HG03175 (cell line): ENCODE measurements around the gene COPE.

ENCODE experiments used
- ATAC-seq: cut with Tn5 transposase; IDR thresholded peaks from one replicate; pipeline ENCODE4 v1.9.1; 2021; ENCODE audit warnings: mild to moderate bottlenecking, moderate library complexity; ENCODE audit not compliant: unreplicated experiment

COPE gene

DNA sequence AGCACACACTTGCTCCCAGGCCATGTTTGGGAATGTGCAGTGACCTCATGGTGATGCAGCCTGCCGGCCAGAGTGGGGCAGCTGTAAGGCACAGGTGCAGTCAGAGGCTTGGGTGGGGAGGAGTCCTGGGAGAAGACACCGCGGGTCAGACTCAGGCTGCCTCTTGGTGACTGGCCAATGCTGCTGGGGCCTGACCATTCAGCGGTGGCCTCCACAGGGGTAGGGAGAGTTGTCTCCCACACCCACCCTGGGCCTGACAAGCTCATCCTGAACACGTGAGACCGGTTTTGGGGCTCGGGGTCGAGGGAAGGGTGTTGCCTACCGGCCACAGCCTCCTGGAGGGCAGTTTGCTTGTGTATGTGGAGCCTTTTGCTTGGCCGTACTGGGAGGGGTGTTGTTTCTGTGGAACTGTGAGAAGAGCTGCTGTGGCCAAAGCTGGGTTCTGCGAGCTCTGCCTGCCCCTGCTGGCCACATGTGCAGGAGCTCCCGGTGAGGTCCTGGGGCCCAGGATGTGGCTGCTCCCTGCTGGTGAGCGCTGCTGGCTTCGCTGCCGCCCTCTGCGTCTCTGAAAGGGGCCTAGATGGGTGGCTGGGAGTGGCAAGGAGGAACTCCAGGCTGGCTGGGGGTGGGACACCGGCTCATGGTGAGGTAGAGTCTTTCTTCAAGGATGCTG is 65.3 kb downstream of the COPE start:
- ATAC-seq: no peak

DNA sequence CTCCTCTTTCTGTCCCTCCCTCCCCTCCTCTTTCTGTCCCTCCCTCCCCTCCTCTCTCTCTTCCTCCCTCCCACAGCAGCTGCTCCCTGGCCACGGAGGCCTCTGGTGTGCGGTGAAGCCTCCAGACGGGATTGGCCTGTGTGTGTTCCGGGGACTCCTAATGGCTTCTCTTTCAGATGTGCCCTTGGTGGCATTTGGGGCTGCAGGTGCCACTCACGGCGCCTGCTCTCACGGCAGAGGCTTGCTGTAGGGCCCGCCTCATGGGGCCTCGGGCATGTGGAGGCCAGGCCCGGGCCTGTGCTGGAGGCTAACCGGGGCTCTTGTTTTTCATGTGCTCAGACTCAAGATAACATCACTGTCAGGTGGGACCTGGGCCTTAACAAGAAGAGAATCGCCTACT is 66.5 kb downstream of the COPE start:
- ATAC-seq: no peak

DNA sequence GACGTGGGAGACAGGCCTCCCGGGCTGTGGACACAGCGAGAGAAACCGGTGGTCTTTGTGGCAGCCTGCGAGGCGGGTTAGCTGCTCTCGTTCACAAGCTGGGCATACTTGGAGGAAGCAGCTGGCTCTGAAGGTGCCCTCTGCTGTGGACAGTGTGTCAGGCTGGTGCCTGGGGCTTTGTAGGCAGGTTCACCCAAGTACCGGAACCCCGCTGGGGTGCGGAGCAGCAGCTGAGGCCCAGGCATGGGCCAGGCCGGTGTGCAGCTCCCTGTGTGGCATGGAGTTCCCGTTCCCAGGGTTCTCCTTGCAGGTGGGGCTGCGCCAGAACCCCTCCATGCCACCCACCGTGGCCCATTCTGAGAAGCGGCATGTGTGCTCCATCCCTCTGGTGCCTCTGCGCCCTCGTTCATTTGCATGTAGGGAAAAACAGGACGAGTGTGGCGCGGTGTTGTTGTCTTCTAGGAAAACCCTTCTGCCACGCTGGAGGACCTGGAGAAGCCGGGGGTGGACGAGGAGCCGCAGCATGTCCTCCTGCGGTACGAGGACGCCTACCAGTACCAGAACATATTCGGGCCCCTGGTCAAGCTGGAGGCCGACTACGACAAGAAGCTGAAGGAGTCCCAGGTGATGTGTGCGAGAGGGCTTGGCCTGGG is 67.4 kb downstream of the COPE start:
- ATAC-seq: no peak

DNA sequence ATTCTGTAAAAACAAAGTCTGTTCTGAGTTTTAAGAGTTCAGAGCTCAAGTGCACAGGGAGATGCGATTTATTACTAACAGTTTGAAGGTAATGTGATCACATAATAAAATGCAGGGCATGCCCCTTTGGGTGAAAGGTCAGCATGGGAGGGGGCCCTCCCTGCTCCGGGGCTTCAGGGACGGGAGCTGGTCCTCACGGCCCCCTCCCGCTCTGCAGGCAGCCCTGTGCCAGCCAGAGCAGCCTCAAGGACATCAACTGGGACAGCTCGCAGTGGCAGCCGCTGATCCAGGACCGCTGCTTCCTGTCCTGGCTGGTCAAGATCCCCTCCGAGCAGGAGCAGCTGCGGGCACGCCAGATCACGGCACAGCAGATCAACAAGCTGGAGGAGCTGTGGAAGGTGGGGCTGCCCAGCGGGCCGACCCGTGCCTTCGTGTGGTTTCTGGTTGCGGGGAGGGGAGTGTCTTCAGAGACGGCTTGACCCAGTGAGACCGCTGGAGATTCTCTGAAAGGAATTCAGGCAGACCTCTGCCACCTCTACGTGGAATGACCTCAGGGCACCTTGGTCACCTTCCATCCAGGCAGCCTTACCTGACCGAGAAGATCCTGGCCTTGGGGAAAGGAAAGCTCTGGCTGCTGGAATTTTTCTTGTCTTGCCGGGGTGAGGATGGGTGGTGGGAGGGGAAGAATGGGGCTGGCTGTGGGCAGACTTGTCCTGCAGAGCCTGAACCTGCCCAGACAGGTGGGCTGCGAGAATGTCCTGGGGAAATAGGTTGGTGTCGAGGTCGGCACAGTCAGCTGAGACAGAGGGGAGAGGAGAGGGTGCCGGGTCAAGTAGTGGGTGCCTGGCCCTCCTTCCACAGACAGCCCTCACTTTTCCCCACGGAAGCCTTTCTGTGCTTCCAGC is 68.5 kb downstream of the COPE start:
- no peak for ATAC-seq

DNA sequence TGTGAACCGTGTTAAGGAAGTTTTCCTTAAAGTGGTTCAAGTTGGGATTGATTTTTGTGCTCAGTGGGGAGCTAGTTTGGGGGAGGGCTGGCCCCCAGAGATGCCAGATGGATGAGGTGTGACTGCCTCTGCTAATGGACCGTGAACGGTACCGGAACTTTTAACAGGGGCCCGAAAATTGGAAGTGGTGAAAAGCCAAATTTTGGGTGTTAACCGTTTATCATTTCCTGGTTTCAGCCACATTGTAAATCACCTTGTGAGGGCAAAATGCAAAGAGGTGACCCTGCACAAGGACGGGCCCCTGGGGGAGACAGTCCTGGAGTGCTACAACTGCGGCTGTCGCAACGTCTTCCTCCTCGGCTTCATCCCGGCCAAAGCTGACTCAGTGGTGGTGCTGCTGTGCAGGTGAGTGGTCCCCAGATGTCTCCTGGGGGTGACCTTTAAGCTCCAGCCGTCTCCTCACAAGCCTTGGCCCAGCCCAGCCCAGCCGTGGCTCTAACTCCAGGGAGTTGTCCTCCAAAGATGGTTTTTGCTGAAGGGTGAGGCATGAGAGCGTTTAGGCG is 69.3 kb downstream of the COPE start:
- no peak for ATAC-seq
